H1 (cell line): Measurements from ENCODE around the gene SYTL2. TPM values are rescaled to one million over a fixed set of nuclear protein-coding genes. Genes with fewer than 3 reads are reported as not detected.

Source experiments
- CTCF ChIA-PET: fragments of 300-600 bp; sonication (Branson Sonifier 250); formaldehyde crosslinking; loops from one replicate; lab custom pipeline; 2021; ENCODE audit not compliant: partially characterized antibody; lab: Charles Lee
- POLR2A ChIA-PET: fragments of 300-600 bp; sonication (Branson Sonifier 250); formaldehyde crosslinking; loops from one replicate; lab custom pipeline; 2021; ENCODE audit warnings: inconsistent platforms; ENCODE audit not compliant: partially characterized antibody; lab: Charles Lee
- DNase-seq, 2 experiments: peaks; one replicate each; pipeline versions ENCODE4 v3.0.0 to v3.0.0-alpha.2; 2010 to 2022; ENCODE audit warnings: low spot score in 2 of 2, low read depth in 1 of 2, mixed read lengths in 1 of 2
- FAIRE-seq: peaks from 2 replicates; lab custom pipeline; 2011; peaks lifted over from hg19 to GRCh38; lab: Jason Lieb, UNC
- H2AFZ ChIP-seq: 2 replicates; pipeline ENCODE4 v1.8.1; 2012; ENCODE audit warnings: low read length, inconsistent platforms
- H2AK5ac ChIP-seq: 2 replicates; pipeline ENCODE4 v1.6.1; 2013; ENCODE audit warnings: low read depth, low read length
- H2BK120ac ChIP-seq: replicated peaks from 2 replicates; pipeline ENCODE3; 2013; ENCODE audit warnings: low read depth, low read length, inconsistent platforms
- H2BK12ac ChIP-seq: 2 replicates; pipeline ENCODE4 v1.6.1; 2013; ENCODE audit warnings: low read depth, low read length
- H2BK15ac ChIP-seq: 2 replicates; pipeline ENCODE4 v1.6.1; 2013; ENCODE audit warnings: low read length
- H2BK20ac ChIP-seq: 2 replicates; pipeline ENCODE4 v1.6.1; 2013; ENCODE audit warnings: low read length
- H2BK5ac ChIP-seq: 2 replicates; pipeline ENCODE4 v1.6.1; 2013; ENCODE audit warnings: low read depth, low read length
- H3K14ac ChIP-seq: 2 replicates; pipeline ENCODE4 v1.6.1; 2013; ENCODE audit warnings: inconsistent platforms; ENCODE audit not compliant: insufficient read length
- H3K18ac ChIP-seq: 2 replicates; pipeline ENCODE4 v1.6.1; 2013; ENCODE audit warnings: low read length; ENCODE audit errors: extremely low read depth
- H3K23ac ChIP-seq: 2 replicates; pipeline ENCODE4 v1.6.1; 2013; ENCODE audit warnings: inconsistent platforms; ENCODE audit not compliant: insufficient read length
- H3K23me2 ChIP-seq: 2 replicates; pipeline ENCODE4 v1.6.1; 2013; ENCODE audit warnings: low read depth, low read length
- H3K27ac ChIP-seq: 2 replicates; pipeline ENCODE4 v1.6.1; 2011; ENCODE audit warnings: low read depth, low read length, inconsistent platforms
- H3K27me3 ChIP-seq, 4 experiments: replicated peaks in 1 of 4; 1 replicate in 1 of 4; 2 replicates in 3 of 4; pipeline versions ENCODE4 v1.6.1 to v1.8.1; 2011 to 2013; ENCODE audit warnings: low read length in 3 of 4, mild to moderate bottlenecking in 3 of 4, inconsistent platforms in 2 of 4, mixed read lengths in 2 of 4, moderate library complexity in 1 of 4; ENCODE audit not compliant: control insufficient read depth in 3 of 4, insufficient read depth in 3 of 4; ENCODE audit errors: extremely low read depth in 1 of 4
- H3K36me3 ChIP-seq, 4 experiments: 2 replicates each; pipeline versions ENCODE4 v1.6.1 to v1.8.1; 2011 to 2013; ENCODE audit warnings: mild to moderate bottlenecking in 4 of 4, low read length in 3 of 4, moderate library complexity in 2 of 4, control low read depth in 1 of 4, inconsistent platforms in 1 of 4; ENCODE audit not compliant: insufficient read depth in 4 of 4, control insufficient read depth in 2 of 4
- H3K4ac ChIP-seq: replicated peaks from 2 replicates; pipeline ENCODE3; 2013; ENCODE audit warnings: low read length, low read depth, mixed read lengths, inconsistent platforms; ENCODE audit not compliant: insufficient read length
- H3K4me1 ChIP-seq, 4 experiments: replicated peaks in 1 of 4; 1 replicate in 1 of 4; 2 replicates in 3 of 4; pipeline versions ENCODE4 v1.6.1 to v1.8.1; 2011 to 2013; ENCODE audit warnings: low read length in 3 of 4, inconsistent platforms in 2 of 4, mixed read lengths in 1 of 4; ENCODE audit not compliant: insufficient read depth in 4 of 4, control insufficient read depth in 3 of 4
- H3K4me2 ChIP-seq, 2 experiments: 2 replicates each; pipeline versions ENCODE4 v1.6.1 to v1.8.1; 2011 to 2013; ENCODE audit warnings: low read depth in 2 of 2, low read length in 2 of 2, control low read depth in 1 of 2, inconsistent platforms in 1 of 2, mild to moderate bottlenecking in 1 of 2; ENCODE audit not compliant: insufficient read depth in 1 of 2
- H3K4me3 ChIP-seq, 4 experiments: fragments of 200-600, 300-600 bp in 1 of 4; sonication (generic), shearing (Covaris generic), sonication (Bioruptor Twin) in 1 of 4; 2 replicates each; pipeline versions ENCODE4 v1.5.1 to v1.8.1; 2011 to 2016; ENCODE audit warnings: low read length in 4 of 4, low read depth in 3 of 4, control low read depth in 2 of 4, inconsistent platforms in 2 of 4, mild to moderate bottlenecking in 2 of 4, mixed read lengths in 1 of 4, moderate library complexity in 1 of 4; ENCODE audit not compliant: insufficient read depth in 2 of 4; ENCODE audit errors: extremely low read depth in 1 of 4
- H3K56ac ChIP-seq: replicated peaks from 2 replicates; pipeline ENCODE3; 2013; ENCODE audit warnings: low read depth, mild to moderate bottlenecking, mixed read lengths, low read length, inconsistent platforms; ENCODE audit not compliant: insufficient read length
- H3K79me1 ChIP-seq: 2 replicates; pipeline ENCODE4 v1.6.1; 2013; ENCODE audit warnings: low read depth, low read length, control low read depth
- H3K79me2 ChIP-seq, 2 experiments: 2 replicates each; pipeline versions ENCODE4 v1.6.1 to v1.8.1; 2012 to 2013; ENCODE audit warnings: low read length in 2 of 2, mild to moderate bottlenecking in 2 of 2, inconsistent platforms in 1 of 2; ENCODE audit not compliant: insufficient read depth in 2 of 2, control insufficient read depth in 1 of 2
- H3K9ac ChIP-seq, 4 experiments: replicated peaks in 1 of 4; 1 replicate in 1 of 4; 2 replicates in 3 of 4; pipeline versions ENCODE4 v1.6.1 to v1.8.1; 2011 to 2013; ENCODE audit warnings: low read depth in 3 of 4, low read length in 3 of 4, control low read depth in 2 of 4, mild to moderate bottlenecking in 2 of 4, moderate library complexity in 2 of 4, inconsistent platforms in 1 of 4; ENCODE audit errors: extremely low read depth in 1 of 4
- H3K9me3 ChIP-seq, 2 experiments: 2 replicates each; pipeline versions ENCODE4 v1.6.1 to v1.8.1; 2012 to 2013; ENCODE audit warnings: mild to moderate bottlenecking in 2 of 2, moderate library complexity in 2 of 2, control low read depth in 1 of 2, inconsistent platforms in 1 of 2, low read depth in 1 of 2, low read length in 1 of 2, mixed read lengths in 1 of 2; ENCODE audit not compliant: insufficient read depth in 2 of 2
- H4K20me1 ChIP-seq, 2 experiments: replicated peaks in 1 of 2; 2 replicates each; pipeline versions ENCODE3 to v1.8.1; 2011 to 2013; ENCODE audit warnings: inconsistent platforms in 2 of 2, low read length in 2 of 2, mild to moderate bottlenecking in 1 of 2; ENCODE audit not compliant: insufficient read depth in 2 of 2, control insufficient read depth in 1 of 2
- H4K5ac ChIP-seq: 2 replicates; pipeline ENCODE4 v1.6.1; 2013; ENCODE audit warnings: low read length, low read depth, mixed read lengths, inconsistent platforms; ENCODE audit not compliant: insufficient read length
- H4K8ac ChIP-seq: 2 replicates; pipeline ENCODE4 v1.8.0; 2013; ENCODE audit warnings: mild to moderate bottlenecking, moderate library complexity, low read length, inconsistent platforms; ENCODE audit not compliant: insufficient read depth; ENCODE audit errors: extremely low read depth
- H4K91ac ChIP-seq: replicated peaks from 2 replicates; pipeline ENCODE3; 2013; ENCODE audit warnings: low read length, mixed read lengths, inconsistent platforms; ENCODE audit not compliant: insufficient read length
- ASH2L ChIP-seq: fragments of 200-600, 300-600 bp; sonication (generic); IDR thresholded peaks from one replicate; pipeline ENCODE4 v1.7.1; 2017; ENCODE audit warnings: low read length
- BACH1 ChIP-seq: IDR thresholded peaks from 2 replicates; pipeline ENCODE4 v1.6.1; 2012; ENCODE audit warnings: low read length, improper control_type of control experiment
- BCL11A ChIP-seq, 2 experiments: IDR thresholded peaks; one replicate each; pipeline ENCODE4 v1.6.1; 2011; ENCODE audit warnings: low read depth in 2 of 2, low read length in 2 of 2, mild to moderate bottlenecking in 2 of 2
- CEBPB ChIP-seq: IDR thresholded peaks from 2 replicates; pipeline ENCODE4 v1.6.1; 2012; ENCODE audit warnings: low read depth, low read length
- EGR1 ChIP-seq: IDR thresholded peaks from 2 replicates; pipeline ENCODE4 v1.6.1; 2011; ENCODE audit warnings: low read depth, low read length, borderline replicate concordance
- EZH2 ChIP-seq: fragments of 200-600 bp; sonication (generic); IDR thresholded peaks from 2 replicates; pipeline ENCODE4 v1.7.1; 2012; ENCODE audit warnings: low read depth, mild to moderate bottlenecking, moderate library complexity, low read length, inconsistent platforms; ENCODE audit not compliant: severe bottlenecking
- GABPA ChIP-seq: IDR thresholded peaks from 2 replicates; pipeline ENCODE4 v1.6.1; 2011; ENCODE audit warnings: mild to moderate bottlenecking, low read length, moderate library complexity, borderline replicate concordance; ENCODE audit not compliant: insufficient read depth
- GTF2F1 ChIP-seq: IDR thresholded peaks from 2 replicates; pipeline ENCODE4 v1.6.1; 2012; ENCODE audit warnings: low read depth, low read length, improper control_type of control experiment, borderline replicate concordance
- HDAC6 ChIP-seq: IDR thresholded peaks from one replicate; pipeline ENCODE4 v1.7.1; 2012; ENCODE audit warnings: low read depth, mild to moderate bottlenecking, inconsistent platforms, low read length, moderate library complexity
- RFX5 ChIP-seq: IDR thresholded peaks from 2 replicates; pipeline ENCODE4 v1.6.1; 2011; ENCODE audit warnings: low read depth, low read length, improper control_type of control experiment, borderline replicate concordance
- SIN3A ChIP-seq, 2 experiments: IDR thresholded peaks in 1 of 2; conservative IDR thresholded peaks in 1 of 2; 2 replicates each; pipeline ENCODE4 v1.6.1; 2011 to 2012; ENCODE audit warnings: low read length in 2 of 2, improper control_type of control experiment in 1 of 2, low read depth in 1 of 2, mild to moderate bottlenecking in 1 of 2
- SIRT6 ChIP-seq: IDR thresholded peaks from one replicate; pipeline ENCODE4 v1.7.1; 2012; ENCODE audit warnings: low read length, inconsistent platforms
- SUZ12 ChIP-seq: fragments of 200-600 bp; sonication (generic); IDR thresholded peaks from 2 replicates; pipeline ENCODE4 v1.6.1; 2012; ENCODE audit warnings: mild to moderate bottlenecking, inconsistent platforms, low read length, moderate library complexity, mixed read lengths
- ZNF274 ChIP-seq: IDR thresholded peaks from 2 replicates; pipeline ENCODE4 v1.7.0; 2012; ENCODE audit warnings: low read length, borderline replicate concordance; ENCODE audit errors: extremely low read depth
- polyA plus RNA-seq, 7 experiments: library from polyadenylated mRNA; depleted of rRNA in 3 of 7; stranded (reverse) in 5 of 7; unstranded in 2 of 7; fragments of >200 nt in 5 of 7; fragments of 200-250 nt in 2 of 7; gene quantifications; 1 replicate in 5 of 7; 2 replicates in 1 of 7; 4 replicates in 1 of 7; pipeline versions ENCODE4 v1.2.1 to v1.2.3, GENCODE V29; 2011 to 2013; ENCODE audit warnings: missing spikeins in 2 of 7, mixed read lengths in 2 of 7
- total RNA-seq: library from RNA; stranded (reverse); fragmentation: NEBNext Ultra II Directional; extraction: Animal tissue kit (Norgen Biotek cat#: 25700); gene quantifications from 2 replicates; pipeline ENCODE4 v1.2.1, GENCODE V29; 2021

The SYTL2 gene
- total and polyA plus RNA-seq, 2 of the 8 experiments (the other 6 are each of a cell fraction or from before 2014, with no cell fraction given): 1.3 to 9.1 TPM

DNA sequence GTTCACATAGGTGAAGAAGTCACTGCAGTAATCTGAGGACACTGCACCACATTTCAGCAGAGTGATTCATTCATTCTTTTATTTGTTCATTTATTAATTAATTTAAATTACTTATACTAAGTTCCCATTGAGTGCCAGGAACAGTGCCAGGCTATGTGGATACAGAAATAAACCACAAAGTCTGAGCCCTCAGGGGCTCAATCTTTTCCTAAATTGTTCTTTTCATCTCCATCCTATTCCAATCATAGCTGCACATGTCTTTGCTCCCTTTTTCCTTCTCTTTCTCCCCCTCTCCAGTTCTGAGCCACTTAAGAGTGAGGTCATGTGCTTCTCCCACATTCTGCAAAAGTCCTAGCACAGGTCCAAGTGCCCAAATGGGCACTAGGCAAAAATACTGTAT is 4.9 kb downstream of the SYTL2 start:
- Histone ChIP-seq H3K4ac (no peak overlapping the region), H4K5ac (no peak overlapping the region), H3K27me3 (peaks cover 0 to 18% (median 10%) of the 10 kb centered on the region in 4 experiments; a peak in 6 of 7 replicates), H2AFZ (no peak overlapping the region), H2BK20ac (no peak overlapping the region), H2BK5ac (no peak overlapping the region), H3K4me2 (no peak overlapping the region), H3K18ac (no peak overlapping the region), H2BK15ac (no peak overlapping the region), H3K4me3 (no peak overlapping the region), H3K14ac (no peak overlapping the region), H3K56ac (no peak overlapping the region), H3K4me1 (peaks cover 2 to 3% (median 2%) of the 10 kb centered on the region in 4 experiments; a peak in 5 of 7 replicates), H3K79me2 (no peaks in the 10 kb centered on the region), H3K9ac (no peak overlapping the region), H4K91ac (no peak overlapping the region), H3K27ac (no peak overlapping the region), H2BK120ac (no peak overlapping the region), H3K23ac (no peak overlapping the region), H3K79me1 (no peaks in the 10 kb centered on the region), H4K8ac (no peak overlapping the region), H2AK5ac (no peak overlapping the region), H2BK12ac (no peak overlapping the region), H3K36me3 (no peaks in the 10 kb centered on the region), H3K23me2 (peaks cover 10% of the 10 kb centered on the region; the same call in 1 of the 2 replicates), H3K9me3 (no peaks in the 10 kb centered on the region), H4K20me1 (no peaks in the 10 kb centered on the region)
- DNase-seq (no peak), FAIRE-seq (no peak)
- CTCF ChIA-PET: interaction anchor here (1.8 to 2.2 kb wide), 2 partner anchors 19 to 49 kb away, joined by 4 to 6 read pairs; partner anchors contain the start of gene CCDC83
- POLR2A ChIA-PET: no interaction called here
- no peak for TF ChIP-seq RFX5
- no peak for TF ChIP-seq BCL11A (IDR thresholded peaks at IDR 0.05; ENCODE audit: low read depth in 2 of 2, low read length in 2 of 2)
- no peak for TF ChIP-seq ASH2L
- no peak for TF ChIP-seq SIRT6
- no peak for TF ChIP-seq SUZ12
- no peak for TF ChIP-seq ZNF274
- TF ChIP-seq SIN3A (conservative IDR thresholded peaks at IDR 0.05 in 1 of 2, IDR thresholded peaks at IDR 0.05 in 1 of 2; ENCODE audit: low read depth in 1 of 2, low read length in 2 of 2): no peak
- no peak for TF ChIP-seq BACH1
- TF ChIP-seq GABPA: no peak
- no peak for TF ChIP-seq CEBPB
- TF ChIP-seq HDAC6: no peak
- no peak for TF ChIP-seq EZH2
- no peak for TF ChIP-seq GTF2F1
- TF ChIP-seq EGR1: no peak
